GM12801 (cell line): Measurements from ENCODE around the gene MPPED2.

Experiments
- CTCF ChIP-seq: IDR thresholded peaks from one replicate; pipeline ENCODE4 v1.5.1; 2011; ENCODE audit warnings: control low read depth; ENCODE audit not compliant: insufficient read length; ENCODE audit errors: extremely low read depth

The MPPED2 gene

GRCh38 chr11:30426781-30427180 is 159.4 kb downstream of the MPPED2 start:
- no peak for TF ChIP-seq CTCF

DNA sequence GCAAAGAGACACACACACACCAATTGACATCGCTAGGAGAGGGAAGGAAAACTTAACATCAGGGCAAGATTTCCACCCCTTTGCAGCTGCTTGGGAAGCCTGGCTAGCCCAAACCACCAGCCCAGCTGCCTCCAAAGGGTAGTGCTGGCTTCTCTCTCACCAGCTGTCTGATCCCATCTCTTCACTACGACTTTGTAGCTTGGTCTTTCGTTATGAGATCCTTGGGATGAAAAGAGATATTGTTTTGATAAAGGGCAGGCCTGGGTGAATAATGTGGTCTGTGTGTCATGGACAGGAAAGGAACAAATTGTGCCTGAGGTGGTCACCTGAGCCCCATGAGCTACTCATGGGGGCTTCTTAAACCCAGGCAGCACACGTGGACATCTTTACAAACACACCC is 161.3 kb downstream of the MPPED2 start:
- no peak for TF ChIP-seq CTCF

DNA sequence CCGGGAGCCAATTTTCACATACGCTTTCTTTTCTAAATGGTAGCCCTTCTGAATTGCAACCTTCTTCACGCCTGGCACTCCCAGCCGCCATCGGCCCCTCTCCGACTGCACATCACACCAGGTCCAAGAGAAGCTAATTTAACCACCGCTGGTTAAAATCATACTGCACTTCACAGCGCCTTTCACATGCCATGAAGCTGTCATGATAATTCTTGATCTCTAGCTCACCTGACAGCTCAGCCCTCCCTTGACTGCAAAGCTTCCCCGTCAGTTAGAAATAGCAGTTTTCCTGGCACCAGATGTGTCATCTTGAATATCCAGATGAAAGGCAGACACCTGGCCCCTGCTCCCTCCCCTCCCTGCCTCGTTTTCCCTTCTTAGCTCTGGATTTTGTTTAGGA is 161.8 kb downstream of the MPPED2 start:
- no peak for TF ChIP-seq CTCF

- no peak for TF ChIP-seq CTCF
These were observed 162.3 kb downstream of the MPPED2 start for GRCh38 chr11:30423886-30424285.

- no peak for TF ChIP-seq CTCF
These were observed 162.9 kb downstream of the MPPED2 start for GRCh38 chr11:30423279-30423648.

- no peak for TF ChIP-seq CTCF
These were observed 163.5 kb downstream of the MPPED2 start for GRCh38 chr11:30422447-30423278.

GRCh38 chr11:30420233-30420787 is 165.8 kb downstream of the MPPED2 start:
- no peak for TF ChIP-seq CTCF
